Type B pancreatic cell (in vitro differentiated cells): Measurements from ENCODE around the gene COX4I1. TPM values are rescaled to one million over a fixed set of nuclear protein-coding genes. Genes with fewer than 3 reads are reported as not detected.

Source experiments
- DNase-seq: peaks from one replicate; pipeline ENCODE4 v3.0.0; 2021; ENCODE audit warnings: mixed read lengths; ENCODE audit not compliant: unreplicated experiment; ENCODE audit errors: extremely low spot score
- H3K27ac Mint-ChIP-seq: 2 replicates; pipeline ENCODE4 v1.8.0; 2021; ENCODE audit warnings: mild to moderate bottlenecking, mixed read lengths
- H3K27me3 Mint-ChIP-seq: 2 replicates; pipeline ENCODE4 v1.8.0; 2021; ENCODE audit warnings: mixed read lengths
- H3K36me3 Mint-ChIP-seq: 2 replicates; pipeline ENCODE4 v1.8.0; 2021; ENCODE audit warnings: mixed read lengths
- H3K4me1 Mint-ChIP-seq: one replicate; pipeline ENCODE4 v1.8.0; 2021; ENCODE audit warnings: mixed read lengths; ENCODE audit not compliant: unreplicated experiment
- H3K4me3 Mint-ChIP-seq: 2 replicates; pipeline ENCODE4 v1.8.0; 2021; ENCODE audit warnings: mild to moderate bottlenecking, mixed read lengths
- H3K9me3 Mint-ChIP-seq: 2 replicates; pipeline ENCODE4 v1.8.0; 2021; ENCODE audit warnings: mixed read lengths
- total RNA-seq: library from RNA; stranded (reverse); gene quantifications from 2 replicates; pipeline ENCODE4 v1.2.1, GENCODE V29; 2021; ENCODE audit warnings: low replicate concordance
- TF ChIP-seq, protein P1 (sequence below): fragments of 200-600 bp; sonication (generic); conservative IDR thresholded peaks from 2 replicates; pipeline ENCODE4 v1.5.0; 2021; ENCODE audit warnings: antibody characterized with exemption, mild to moderate bottlenecking

COX4I1 gene
- total RNA-seq, 1 donor from 2014 or later, result 524 TPM

- Mint-ChIP-seq H3K36me3 (no peaks in the 10 kb centered on the region), H3K4me1 (peaks cover 5% of the 10 kb centered on the region), H3K27ac (no peak overlapping the region), H3K9me3 (no peaks in the 10 kb centered on the region), H3K27me3 (peaks cover 17% of the 10 kb centered on the region), H3K4me3 (no peak overlapping the region)
- DNase-seq, result no peak
- TF ChIP-seq, protein P1, sequence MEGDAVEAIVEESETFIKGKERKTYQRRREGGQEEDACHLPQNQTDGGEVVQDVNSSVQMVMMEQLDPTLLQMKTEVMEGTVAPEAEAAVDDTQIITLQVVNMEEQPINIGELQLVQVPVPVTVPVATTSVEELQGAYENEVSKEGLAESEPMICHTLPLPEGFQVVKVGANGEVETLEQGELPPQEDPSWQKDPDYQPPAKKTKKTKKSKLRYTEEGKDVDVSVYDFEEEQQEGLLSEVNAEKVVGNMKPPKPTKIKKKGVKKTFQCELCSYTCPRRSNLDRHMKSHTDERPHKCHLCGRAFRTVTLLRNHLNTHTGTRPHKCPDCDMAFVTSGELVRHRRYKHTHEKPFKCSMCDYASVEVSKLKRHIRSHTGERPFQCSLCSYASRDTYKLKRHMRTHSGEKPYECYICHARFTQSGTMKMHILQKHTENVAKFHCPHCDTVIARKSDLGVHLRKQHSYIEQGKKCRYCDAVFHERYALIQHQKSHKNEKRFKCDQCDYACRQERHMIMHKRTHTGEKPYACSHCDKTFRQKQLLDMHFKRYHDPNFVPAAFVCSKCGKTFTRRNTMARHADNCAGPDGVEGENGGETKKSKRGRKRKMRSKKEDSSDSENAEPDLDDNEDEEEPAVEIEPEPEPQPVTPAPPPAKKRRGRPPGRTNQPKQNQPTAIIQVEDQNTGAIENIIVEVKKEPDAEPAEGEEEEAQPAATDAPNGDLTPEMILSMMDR, result no peak
Measured at GRCh38 chr16:85846461-85846860, 47.0 kb downstream of the COX4I1 start.

GRCh38 chr16:85847036-85847435 lies 47.5 kb downstream of the COX4I1 start:
- Mint-ChIP-seq H3K27me3 (peaks cover 19% of the 10 kb centered on the region), H3K4me3 (no peak overlapping the region), H3K9me3 (no peaks in the 10 kb centered on the region), H3K4me1 (peaks cover 5% of the 10 kb centered on the region), H3K27ac (no peak overlapping the region), H3K36me3 (no peaks in the 10 kb centered on the region)
- TF ChIP-seq, protein P1, result no peak
- no peak for DNase-seq

- Mint-ChIP-seq H3K27me3 (peaks cover 17% of the 10 kb centered on the region), H3K27ac (no peak overlapping the region), H3K36me3 (no peaks in the 10 kb centered on the region), H3K4me1 (peaks cover 5% of the 10 kb centered on the region), H3K9me3 (no peaks in the 10 kb centered on the region), H3K4me3 (no peak overlapping the region)
- no peak for DNase-seq
- TF ChIP-seq, protein P1, result no peak
Measured at GRCh38 chr16:85847681-85848601, 48.4 kb downstream of the COX4I1 start.

GRCh38 chr16:85848986-85849385 lies 49.5 kb downstream of the COX4I1 start:
- TF ChIP-seq, protein P1, result no peak
- H3K4me3 Mint-ChIP-seq, result no peak overlapping the region
- H3K27ac Mint-ChIP-seq, result no peak overlapping the region
- no peaks in the 10 kb centered on the region for H3K36me3 Mint-ChIP-seq
- no peak for DNase-seq
- H3K4me1 Mint-ChIP-seq, result peaks cover 5% of the 10 kb centered on the region
- peaks cover 11% of the 10 kb centered on the region for H3K27me3 Mint-ChIP-seq
- no peaks in the 10 kb centered on the region for H3K9me3 Mint-ChIP-seq

DNA sequence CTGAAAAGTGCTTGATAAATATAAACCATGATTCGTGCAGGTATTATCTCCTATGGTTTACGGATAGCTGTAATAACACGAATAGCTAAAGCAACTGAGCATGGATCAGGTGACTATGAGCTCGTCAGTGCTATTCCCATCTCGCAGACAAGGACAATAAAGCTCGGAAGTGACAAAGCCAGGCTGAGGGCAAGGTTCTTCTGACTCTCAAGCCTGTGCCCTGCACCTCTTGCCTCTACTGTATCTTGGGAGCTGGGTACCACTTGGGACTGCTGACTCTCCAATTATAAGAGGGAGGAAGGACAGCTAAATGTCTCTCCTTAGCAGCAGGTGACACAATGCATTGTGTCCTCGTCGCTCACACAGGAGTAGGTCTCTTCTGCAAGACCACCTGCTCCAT lies 49.9 kb downstream of the COX4I1 start:
- no peak overlapping the region for H3K4me3 Mint-ChIP-seq
- H3K36me3 Mint-ChIP-seq, result no peaks in the 10 kb centered on the region
- DNase-seq, result no peak
- TF ChIP-seq, protein P1, result no peak
- no peaks in the 10 kb centered on the region for H3K9me3 Mint-ChIP-seq
- H3K4me1 Mint-ChIP-seq, result peaks cover 5% of the 10 kb centered on the region
- peaks cover 11% of the 10 kb centered on the region for H3K27me3 Mint-ChIP-seq
- no peak overlapping the region for H3K27ac Mint-ChIP-seq
